ENCODE measurements around the gene GUCY1A2.

Gene GUCY1A2

DNA sequence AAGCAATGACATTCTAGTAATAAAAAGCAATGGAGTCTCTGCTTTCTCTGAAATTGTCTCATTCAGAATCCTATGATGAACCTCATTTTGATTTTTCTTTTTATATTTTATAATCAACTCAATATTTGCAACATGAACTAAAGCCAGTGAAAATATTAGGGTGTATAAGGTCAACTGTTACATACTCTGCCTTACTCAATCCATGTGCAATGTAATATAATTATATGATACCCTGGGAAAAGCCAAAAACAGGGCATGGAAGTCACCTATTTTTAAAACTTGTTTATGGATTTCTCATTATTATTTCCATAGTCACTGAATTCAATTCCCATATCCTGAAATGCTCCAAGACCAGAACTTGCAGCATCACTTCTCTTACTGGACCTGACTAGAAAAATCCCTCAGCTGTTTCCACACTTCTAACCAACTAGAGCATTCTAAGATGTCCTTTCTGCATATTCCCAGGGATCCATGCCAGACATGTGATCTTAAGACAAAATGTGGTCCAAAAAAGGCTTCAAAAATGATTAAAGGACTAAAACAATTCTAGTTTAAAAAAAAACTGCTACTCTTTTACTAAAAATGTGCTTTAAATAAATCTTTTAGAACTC, 97.3 kb downstream of the GUCY1A2 start:
- ATAC-seq (ENCODE audit: insufficient read depth, low read depth) (no peak), DNase-seq (no peak)
- H4K20me1 ChIP-seq (ENCODE audit: insufficient read depth, low read length): no peaks in the 10 kb centered on the region
- no peak overlapping the region for H3K4me2 ChIP-seq (ENCODE audit: insufficient read depth, low read length)
- no peaks in the 10 kb centered on the region for H3K27me3 ChIP-seq (ENCODE audit: insufficient read depth, low read length, poor library complexity)
- H3K79me2 ChIP-seq (ENCODE audit: insufficient read depth, low read length): no peaks in the 10 kb centered on the region
- no peak overlapping the region for H3K4me3 ChIP-seq (ENCODE audit: low read depth in 1 of 2, low read length in 2 of 2)
- H3K4me1 ChIP-seq (ENCODE audit: insufficient read depth, low read length): no peaks in the 10 kb centered on the region
- no peaks in the 10 kb centered on the region for H3K36me3 ChIP-seq (ENCODE audit: insufficient read depth, low read length)
- no peak overlapping the region for H3K9ac ChIP-seq (ENCODE audit: low read depth, low read length)
- H2AFZ ChIP-seq (ENCODE audit: low read depth, low read length): 0 out of 2 replicates have a peak overlapping the region, but pooled peaks have one; percentile 31
- TF ChIP-seq, protein P1, sequence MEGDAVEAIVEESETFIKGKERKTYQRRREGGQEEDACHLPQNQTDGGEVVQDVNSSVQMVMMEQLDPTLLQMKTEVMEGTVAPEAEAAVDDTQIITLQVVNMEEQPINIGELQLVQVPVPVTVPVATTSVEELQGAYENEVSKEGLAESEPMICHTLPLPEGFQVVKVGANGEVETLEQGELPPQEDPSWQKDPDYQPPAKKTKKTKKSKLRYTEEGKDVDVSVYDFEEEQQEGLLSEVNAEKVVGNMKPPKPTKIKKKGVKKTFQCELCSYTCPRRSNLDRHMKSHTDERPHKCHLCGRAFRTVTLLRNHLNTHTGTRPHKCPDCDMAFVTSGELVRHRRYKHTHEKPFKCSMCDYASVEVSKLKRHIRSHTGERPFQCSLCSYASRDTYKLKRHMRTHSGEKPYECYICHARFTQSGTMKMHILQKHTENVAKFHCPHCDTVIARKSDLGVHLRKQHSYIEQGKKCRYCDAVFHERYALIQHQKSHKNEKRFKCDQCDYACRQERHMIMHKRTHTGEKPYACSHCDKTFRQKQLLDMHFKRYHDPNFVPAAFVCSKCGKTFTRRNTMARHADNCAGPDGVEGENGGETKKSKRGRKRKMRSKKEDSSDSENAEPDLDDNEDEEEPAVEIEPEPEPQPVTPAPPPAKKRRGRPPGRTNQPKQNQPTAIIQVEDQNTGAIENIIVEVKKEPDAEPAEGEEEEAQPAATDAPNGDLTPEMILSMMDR (IDR thresholded peaks at IDR 0.05; ENCODE audit: borderline replicate concordance, extremely low read depth, low read length, poor library complexity, severe bottlenecking): no peak
- TF ChIP-seq EZH2 (IDR thresholded peaks at IDR 0.05; ENCODE audit: borderline replicate concordance, low read depth, low read length, severe bottlenecking): no peak
- H3K9me3 ChIP-seq (ENCODE audit: insufficient read depth, low read length, severe bottlenecking): no peaks in the 10 kb centered on the region
- no peak overlapping the region for H3K27ac ChIP-seq (ENCODE audit: low read length)

DNA sequence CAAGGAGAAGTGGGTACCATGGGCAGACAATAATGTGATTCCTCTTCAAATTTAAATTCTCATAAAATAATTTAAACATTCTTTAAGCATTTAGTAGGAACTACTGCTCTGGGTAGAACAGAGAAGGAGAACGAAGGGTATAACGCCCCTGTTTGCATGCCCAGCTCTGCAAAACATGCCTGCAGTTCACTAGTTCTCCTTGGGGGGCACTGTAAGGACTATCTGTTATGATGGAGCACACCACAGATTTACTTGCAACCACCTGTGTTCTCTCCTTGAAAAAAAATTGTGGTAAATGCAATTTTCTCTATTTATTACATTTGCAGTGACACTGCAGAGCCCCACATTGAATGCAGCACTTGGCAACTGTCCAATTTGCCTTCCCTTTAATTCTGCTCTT, 100.3 kb downstream of the GUCY1A2 start:
- DNase-seq (peak; percentile 58), ATAC-seq (ENCODE audit: insufficient read depth, low read depth) (peak; percentile 64; the same call in 1 of the 3 replicates)
- Histone ChIP-seq H3K27me3 (ENCODE audit: insufficient read depth, low read length, poor library complexity) (no peaks in the 10 kb centered on the region), H3K27ac (ENCODE audit: low read length) (no peak overlapping the region), H4K20me1 (ENCODE audit: insufficient read depth, low read length) (no peaks in the 10 kb centered on the region), H3K4me3 (ENCODE audit: low read depth in 1 of 2, low read length in 2 of 2) (no peak overlapping the region), H3K79me2 (ENCODE audit: insufficient read depth, low read length) (no peaks in the 10 kb centered on the region), H3K4me2 (ENCODE audit: insufficient read depth, low read length) (no peak overlapping the region), H3K9me3 (ENCODE audit: insufficient read depth, low read length, severe bottlenecking) (peaks cover 2% of the 10 kb centered on the region), H3K9ac (ENCODE audit: low read depth, low read length) (no peak overlapping the region), H3K4me1 (ENCODE audit: insufficient read depth, low read length) (no peaks in the 10 kb centered on the region), H3K36me3 (ENCODE audit: insufficient read depth, low read length) (no peaks in the 10 kb centered on the region), H2AFZ (ENCODE audit: low read depth, low read length) (no peak overlapping the region)
- no peak for TF ChIP-seq EZH2 (IDR thresholded peaks at IDR 0.05; ENCODE audit: borderline replicate concordance, low read depth, low read length, severe bottlenecking)
- TF ChIP-seq, protein P1 (IDR thresholded peaks at IDR 0.05; ENCODE audit: borderline replicate concordance, extremely low read depth, low read length, poor library complexity, severe bottlenecking): peak; percentile 63

DNA sequence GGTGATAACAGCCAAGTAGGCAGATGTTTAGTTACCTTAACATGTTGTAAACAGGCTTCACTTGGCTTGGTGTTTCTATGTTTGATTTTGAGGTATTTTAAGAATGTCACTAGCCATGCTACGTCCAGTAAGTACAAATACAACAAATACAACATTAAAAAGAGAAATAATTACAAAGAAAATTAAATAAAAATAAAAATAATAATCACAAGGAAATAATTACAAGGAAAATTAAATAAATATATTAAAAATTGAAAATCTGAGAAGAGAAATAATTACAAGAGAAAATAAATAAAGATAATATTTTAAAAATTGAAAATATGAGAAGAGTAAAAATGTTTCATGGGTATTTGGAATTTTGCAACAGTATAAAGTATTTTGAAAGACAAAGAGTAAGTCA, 103.9 kb downstream of the GUCY1A2 start:
- Histone ChIP-seq H3K4me2 (ENCODE audit: insufficient read depth, low read length) (no peak overlapping the region), H3K4me3 (ENCODE audit: low read depth in 1 of 2, low read length in 2 of 2) (no peak overlapping the region), H3K9me3 (ENCODE audit: insufficient read depth, low read length, severe bottlenecking) (peaks cover 2% of the 10 kb centered on the region), H4K20me1 (ENCODE audit: insufficient read depth, low read length) (no peaks in the 10 kb centered on the region), H3K36me3 (ENCODE audit: insufficient read depth, low read length) (no peaks in the 10 kb centered on the region), H3K9ac (ENCODE audit: low read depth, low read length) (no peak overlapping the region), H3K27ac (ENCODE audit: low read length) (no peak overlapping the region), H3K27me3 (ENCODE audit: insufficient read depth, low read length, poor library complexity) (no peaks in the 10 kb centered on the region), H3K79me2 (ENCODE audit: insufficient read depth, low read length) (no peaks in the 10 kb centered on the region), H3K4me1 (ENCODE audit: insufficient read depth, low read length) (no peaks in the 10 kb centered on the region), H2AFZ (ENCODE audit: low read depth, low read length) (no peak overlapping the region)
- TF ChIP-seq, protein P1 (IDR thresholded peaks at IDR 0.05; ENCODE audit: borderline replicate concordance, extremely low read depth, low read length, poor library complexity, severe bottlenecking): no peak
- TF ChIP-seq EZH2 (IDR thresholded peaks at IDR 0.05; ENCODE audit: borderline replicate concordance, low read depth, low read length, severe bottlenecking): no peak
- ATAC-seq (ENCODE audit: insufficient read depth, low read depth) (no peak), DNase-seq (no peak)

Data from DND-41 (cell line).